Heart left ventricle (tissue), 16 donors: Measurements from ENCODE around the gene MRPL17. TPM values are rescaled to one million over a fixed set of nuclear protein-coding genes. Genes with fewer than 3 reads are reported as not detected.

ENCODE experiments used
- ATAC-seq, 4 donors: fragments of 200-7000 bp; cut with Tn5 transposase; one replicate each; pipeline ENCODE4 v1.9.1; 2020 to 2022; ENCODE audit warnings: moderate library complexity in 4 of 4, mild to moderate bottlenecking in 3 of 4, moderate number of reproducible peaks in 1 of 4
- DNase-seq, 5 donors: peaks; one replicate each; pipeline ENCODE4 v3.0.0-alpha.2; 2020
- H3K27ac ChIP-seq, 12 donors: fragments of 200-600 bp; sonication (generic) in 4 of 12; one replicate each; pipeline versions ENCODE4 v1.5.0 to v1.8.0; 2016 to 2022; ENCODE audit warnings: mild to moderate bottlenecking in 2 of 12
- H3K27me3 ChIP-seq, 9 donors: fragments of 200-600 bp; sonication (generic) in 2 of 9; one replicate each; pipeline versions ENCODE4 v1.5.1 to v1.8.0; 2016 to 2022; ENCODE audit warnings: mild to moderate bottlenecking in 3 of 9
- H3K36me3 ChIP-seq, 9 donors: fragments of 200-600 bp; sonication (generic) in 2 of 9; one replicate each; pipeline versions ENCODE4 v1.5.0 to v1.8.0; 2018 to 2022; ENCODE audit warnings: mild to moderate bottlenecking in 2 of 9
- H3K4me1 ChIP-seq, 12 donors: fragments of 200-600 bp; sonication (generic) in 4 of 12; one replicate each; pipeline versions ENCODE4 v1.5.0 to v1.8.0; 2016 to 2022; ENCODE audit warnings: mild to moderate bottlenecking in 3 of 12
- H3K4me3 ChIP-seq, 12 donors: fragments of 200-600 bp; sonication (generic) in 4 of 12; one replicate each; pipeline versions ENCODE4 v1.5.0 to v1.8.0; 2017 to 2022; ENCODE audit warnings: mild to moderate bottlenecking in 9 of 12, moderate library complexity in 4 of 12
- H3K9me3 ChIP-seq, 12 donors: fragments of 200-600 bp; sonication (generic) in 4 of 12; one replicate each; pipeline versions ENCODE4 v1.5.0 to v1.8.0; 2016 to 2022; ENCODE audit warnings: mild to moderate bottlenecking in 1 of 12
- POLR2A ChIP-seq, 2 donors: fragments of 450-650 bp; IDR thresholded peaks; one replicate each; pipeline ENCODE4 v1.6.1; 2017; ENCODE audit warnings: antibody characterized with exemption in 2 of 2, mild to moderate bottlenecking in 2 of 2, moderate library complexity in 2 of 2
- WGBS, 4 donors: extraction: QIAGEN DNeasy Blood & Tissue Kit in 2 of 4; methylation state at CpG; one replicate each; pipeline versions ENCODE4 v1.1.5 to v1.1.7; 2013 to 2018; 5-methylcytosine and 5-hydroxymethylcytosine counted together
- intact Hi-C, 10 donors: fragments of 100-400 bp; cut with DNase I; formaldehyde crosslinking; loops; one replicate each; pipeline versions ENCODE4 v1.11.1 to v1.14.2; 2022
- polyA plus RNA-seq, 2 donors: library from polyadenylated mRNA; stranded (reverse); fragments of 200-250 nt; gene quantifications; one replicate each; pipeline ENCODE4 v1.2.3, GENCODE V29; 2013
- total RNA-seq, 9 donors: library from RNA; depleted of rRNA in 2 of 9; stranded (reverse); fragments of >200 nt in 2 of 9; fragmentation: NEBNext Ultra II Directional in 3 of 9; extraction: Animal tissue kit (Norgen Biotek cat#: 25700) in 3 of 9; gene quantifications; one replicate each; pipeline versions ENCODE4 v1.1.0 to v1.2.4, GENCODE V29; 2016 to 2023
- TF ChIP-seq, protein P1 (sequence below), 12 donors: fragments of 200-600 bp; sonication (generic) in 4 of 12; IDR thresholded peaks; one replicate each; pipeline versions ENCODE4 v1.5.0 to v1.8.0; 2018 to 2022; ENCODE audit warnings: antibody characterized with exemption in 12 of 12, mild to moderate bottlenecking in 5 of 12
- donor health status: ischemic (EF 13 %, LVEDD 7.1; RV severe dilation, severe dysfunction).
- donor health status: healthy with polysubstance abuse.
- donor health status: DM: no; HTN: yes; CAD: no.
- donor health status: DM: no; HTN: no; CAD: no.
- donor health status: ischemic (EF 25% LVEDD 6.9; RV normal size, moderate dysfunction).
- donor health status: ischemic (EF 25% LVEDD 5.7; RV mildly dilated, moderate dysfunction).
- donor health status: healthy.
- donor health status: DM: yes; HTN: yes; CAD: no.
- donor health status: ischemic (EF 35%, LVEDD 5.7; RV mildly dilated, moderate dysfunction).
- donor health status: nonischemic (EF 11% LVEDD 7.7; RV severe dilation, severe dysfunction).
- donor health status: DM: yes; HTN: yes; CAD: no.
- donor health status: PGD.
- donor health status: ischemic (EF 29% LVEDD 5.4; RV normal size, mild dysfunction).
- donor health status: nonischemic (EF 23%, LVEDD 6.1; RV moderate dilation, normal function).

Gene MRPL17
- total and polyA plus RNA-seq, 11 donors, result 31.0 to 70.9 (median 53.5) TPM

DNA sequence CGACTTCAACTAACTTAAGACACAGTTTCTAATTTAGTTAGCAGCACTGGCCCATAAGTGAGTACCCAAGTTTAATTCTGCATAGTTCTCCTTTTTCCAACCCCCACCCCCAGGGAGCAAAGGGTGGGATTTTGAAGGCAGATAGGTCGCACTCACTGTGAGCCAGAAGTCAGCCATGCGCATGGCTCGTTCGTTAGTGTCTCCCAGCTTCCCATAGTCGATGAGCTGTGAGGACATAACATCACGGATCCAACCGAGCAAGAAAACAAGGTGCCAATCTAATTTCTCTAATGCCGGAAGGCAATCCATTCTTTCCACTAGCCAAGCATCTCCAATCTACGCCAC is 577 bp downstream of the MRPL17 start:
- H3K4me3 ChIP-seq, result peak overlapping the region; percentile 64 to 96 (median 77)
- H3K4me1 ChIP-seq, result peaks cover 4 to 35% (median 19%) of the 10 kb centered on the region in 12 donors
- intact Hi-C loops, result loop anchor here (2.0 to 10.0 kb wide), 12 partner anchors 35 to 358 kb away; partner anchors contain the start of genes TAF10 (in 6 of the 10), ILK (in 2 of the 10), RRP8 (in 2 of the 10) and CAVIN3 (in 1 of the 10)
- ATAC-seq, result peak in 3 of 4 donors; percentile 1 to 15 (median 6)
- TF ChIP-seq, protein P1, sequence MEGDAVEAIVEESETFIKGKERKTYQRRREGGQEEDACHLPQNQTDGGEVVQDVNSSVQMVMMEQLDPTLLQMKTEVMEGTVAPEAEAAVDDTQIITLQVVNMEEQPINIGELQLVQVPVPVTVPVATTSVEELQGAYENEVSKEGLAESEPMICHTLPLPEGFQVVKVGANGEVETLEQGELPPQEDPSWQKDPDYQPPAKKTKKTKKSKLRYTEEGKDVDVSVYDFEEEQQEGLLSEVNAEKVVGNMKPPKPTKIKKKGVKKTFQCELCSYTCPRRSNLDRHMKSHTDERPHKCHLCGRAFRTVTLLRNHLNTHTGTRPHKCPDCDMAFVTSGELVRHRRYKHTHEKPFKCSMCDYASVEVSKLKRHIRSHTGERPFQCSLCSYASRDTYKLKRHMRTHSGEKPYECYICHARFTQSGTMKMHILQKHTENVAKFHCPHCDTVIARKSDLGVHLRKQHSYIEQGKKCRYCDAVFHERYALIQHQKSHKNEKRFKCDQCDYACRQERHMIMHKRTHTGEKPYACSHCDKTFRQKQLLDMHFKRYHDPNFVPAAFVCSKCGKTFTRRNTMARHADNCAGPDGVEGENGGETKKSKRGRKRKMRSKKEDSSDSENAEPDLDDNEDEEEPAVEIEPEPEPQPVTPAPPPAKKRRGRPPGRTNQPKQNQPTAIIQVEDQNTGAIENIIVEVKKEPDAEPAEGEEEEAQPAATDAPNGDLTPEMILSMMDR (IDR thresholded peaks at IDR 0.05), result no peak
- no peak for TF ChIP-seq POLR2A (IDR thresholded peaks at IDR 0.05)
- H3K9me3 ChIP-seq, result no peaks in the 10 kb centered on the region
- peak overlapping the region in 11 of 12 donors; percentile 54 to 97 (median 90) for H3K27ac ChIP-seq
- no peaks in the 10 kb centered on the region for H3K27me3 ChIP-seq
- DNase-seq, result no peak
- peaks cover 0 to 25% (median 16%) of the 10 kb centered on the region in 9 donors for H3K36me3 ChIP-seq
- WGBS, 4 donors, result 0 to 1% (median 1%) methylated on average over 10 of the region's 10 CpGs

DNA sequence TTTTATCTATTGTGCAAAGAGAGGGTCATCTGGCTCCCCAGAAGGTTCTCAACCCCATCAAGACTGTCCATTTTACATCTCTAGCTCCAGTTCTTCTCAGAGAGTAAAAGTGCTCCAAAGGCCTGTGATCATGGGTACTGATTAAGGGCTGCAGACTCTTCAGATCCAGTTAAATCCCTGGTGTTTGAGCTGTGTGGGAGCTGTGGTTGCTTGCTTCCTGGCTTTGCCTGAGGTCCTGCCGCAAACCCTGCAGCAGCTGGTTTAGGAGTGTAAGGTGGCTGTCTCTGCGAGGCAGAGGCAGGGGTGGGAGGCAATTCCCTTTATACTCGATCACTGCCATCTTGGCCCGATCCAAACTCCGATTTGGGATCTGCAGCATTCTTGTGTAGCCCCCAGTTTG is 1.2 kb downstream of the MRPL17 start:
- ATAC-seq (no peak), DNase-seq (no peak)
- intact Hi-C loops, result loop anchor here (2.0 to 10.0 kb wide), 12 partner anchors 35 to 357 kb away; partner anchors contain the start of genes TAF10 (in 6 of the 10), ILK (in 2 of the 10), RRP8 (in 2 of the 10) and CAVIN3 (in 1 of the 10)
- TF ChIP-seq, protein P1 (IDR thresholded peaks at IDR 0.05), result no peak
- no peak for TF ChIP-seq POLR2A (IDR thresholded peaks at IDR 0.05)
- H3K9me3 ChIP-seq, result no peaks in the 10 kb centered on the region
- H3K4me1 ChIP-seq, result peaks cover 4 to 35% (median 19%) of the 10 kb centered on the region in 12 donors
- WGBS, 4 donors, result 18 to 22% (median 21%) methylated on average over 5 of the region's 5 CpGs
- peak overlapping the region in 9 of 12 donors; percentile 54 to 97 (median 90) for H3K27ac ChIP-seq
- no peaks in the 10 kb centered on the region for H3K27me3 ChIP-seq
- peak overlapping the region in 10 of 12 donors; percentile 66 to 96 (median 81) for H3K4me3 ChIP-seq
- H3K36me3 ChIP-seq, result peaks cover 0 to 25% (median 16%) of the 10 kb centered on the region in 9 donors

GRCh38 chr11:6681505-6681904 is 1.6 kb downstream of the MRPL17 start:
- Histone ChIP-seq H3K27me3 (no peaks in the 10 kb centered on the region), H3K36me3 (peaks cover 0 to 25% (median 16%) of the 10 kb centered on the region in 9 donors), H3K4me1 (peaks cover 4 to 35% (median 19%) of the 10 kb centered on the region in 12 donors), H3K9me3 (no peaks in the 10 kb centered on the region), H3K27ac (peak overlapping the region in 7 of 12 donors; percentile 13 to 97 (median 81)), H3K4me3 (peak overlapping the region in 6 of 12 donors; percentile 66 to 89 (median 76))
- 46 to 71% (median 50%) methylated on average over 1 of the region's 1 CpG for WGBS, 4 donors
- DNase-seq (no peak), ATAC-seq (no peak)
- intact Hi-C loops, result loop anchor here in 9 of 10 donors (5.0 to 10.0 kb wide), 8 partner anchors 34 to 357 kb away; partner anchors contain the start of genes TAF10 (in 3 of the 9), ILK (in 2 of the 9), RRP8 (in 2 of the 9) and CAVIN3 (in 1 of the 9)
- no peak for TF ChIP-seq POLR2A (IDR thresholded peaks at IDR 0.05)
- TF ChIP-seq, protein P1 (IDR thresholded peaks at IDR 0.05), result no peak

- WGBS, 4 donors, result 55 to 62% (median 58%) methylated on average over 3 of the region's 3 CpGs
- H3K9me3 ChIP-seq, result no peaks in the 10 kb centered on the region
- H3K4me3 ChIP-seq, result no peak overlapping the region
- TF ChIP-seq POLR2A (IDR thresholded peaks at IDR 0.05), result no peak
- TF ChIP-seq, protein P1 (IDR thresholded peaks at IDR 0.05), result no peak
- H3K4me1 ChIP-seq, result peaks cover 0 to 41% (median 14%) of the 10 kb centered on the region in 12 donors
- H3K27me3 ChIP-seq, result no peaks in the 10 kb centered on the region
- ATAC-seq (no peak), DNase-seq (no peak)
- H3K27ac ChIP-seq, result no peak overlapping the region
- intact Hi-C loops, result loop anchor here in 1 of 10 donors (10.0 kb wide), 1 partner anchor 292 kb away; no protein-coding TSS in a partner anchor
- peaks cover 0 to 25% (median 16%) of the 10 kb centered on the region in 9 donors for H3K36me3 ChIP-seq
Observed at GRCh38 chr11:6677018-6677417, 6.1 kb downstream of the MRPL17 start.
